Measurements from ENCODE around the gene HOXD10. TPM values are rescaled to one million over a fixed set of nuclear protein-coding genes. Genes with fewer than 3 reads are reported as not detected.

HOXD10 gene
- total and polyA plus RNA-seq, 2 of the 13 experiments (the other 11 are each of a cell fraction or from before 2014, with no cell fraction given), result not detected

DNA sequence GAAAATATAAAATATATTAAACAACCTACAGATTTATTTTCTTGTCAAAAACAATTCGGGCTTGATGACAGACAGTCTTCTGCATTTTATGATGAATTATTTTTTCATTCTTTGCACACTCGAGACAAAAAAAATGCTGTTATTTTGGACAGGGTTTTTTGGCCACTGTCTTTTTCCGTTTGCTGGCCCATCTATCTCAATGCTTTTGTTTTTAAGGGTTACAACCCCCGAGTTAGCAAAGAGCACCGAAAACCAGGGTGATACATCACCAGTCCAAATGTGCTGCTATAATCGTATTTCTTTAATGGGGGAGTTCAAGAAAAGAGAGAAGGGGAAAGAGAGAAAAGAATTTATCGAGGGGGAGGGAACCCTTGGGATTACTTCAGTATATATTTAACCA, 40.5 kb upstream of the HOXD10 start (continued):
- no peak for TF ChIP-seq ZNF260 (CRISPR knock-in tag; IDR thresholded peaks at IDR 0.05; ENCODE audit: borderline replicate concordance, low read depth)
- no peak for TF ChIP-seq RXRA (CRISPR knock-in tag; IDR thresholded peaks at IDR 0.05)
- TF ChIP-seq BHLHE40 (IDR thresholded peaks at IDR 0.05; ENCODE audit: low read length), result no peak
- no peak for TF ChIP-seq RNF2 (conservative IDR thresholded peaks at IDR 0.05; ENCODE audit: low read depth)
- TF ChIP-seq NCOR1 (IDR thresholded peaks at IDR 0.05; ENCODE audit: borderline replicate concordance, low read length), result no peak
- no peak for TF ChIP-seq EZH2 (conservative IDR thresholded peaks at IDR 0.05; ENCODE audit: low read depth, low read length)
- no peak for TF ChIP-seq ZNF124 (CRISPR knock-in tag; IDR thresholded peaks at IDR 0.05)
- TF ChIP-seq HMG20A (CRISPR knock-in tag; IDR thresholded peaks at IDR 0.05; ENCODE audit: borderline replicate concordance), result no peak
- no peak for TF ChIP-seq ZBTB42 (CRISPR knock-in tag; IDR thresholded peaks at IDR 0.05)
- no peak for TF ChIP-seq ZNF567 (CRISPR knock-in tag; IDR thresholded peaks at IDR 0.05; ENCODE audit: borderline replicate concordance)
- TF ChIP-seq RARA (CRISPR knock-in tag; IDR thresholded peaks at IDR 0.05), result no peak
- no peak for TF ChIP-seq FOXP1 (IDR thresholded peaks at IDR 0.05)
- no peak for TF ChIP-seq FOXP1 (CRISPR knock-in tag; IDR thresholded peaks at IDR 0.05)

DNA sequence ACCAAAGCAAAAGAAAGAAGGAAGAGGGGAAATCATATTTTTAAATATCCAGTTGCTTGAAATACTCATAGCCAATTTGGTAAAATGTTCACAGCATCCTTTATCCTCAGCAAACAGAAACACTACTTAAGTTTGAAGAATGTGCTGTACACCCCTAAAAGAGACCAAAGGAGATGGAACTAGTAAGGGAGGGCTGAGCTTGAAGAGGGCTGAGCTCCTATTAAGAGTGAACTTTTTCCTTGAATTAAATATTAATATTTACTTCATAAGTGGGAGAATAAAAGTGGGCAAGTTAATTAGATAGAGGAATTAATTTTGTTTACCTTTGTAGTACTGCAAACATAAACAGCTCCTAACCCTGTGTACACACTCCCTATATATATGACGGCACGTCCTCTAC, 39.8 kb upstream of the HOXD10 start:
- Histone ChIP-seq H3K9me3 (ENCODE audit: low read length) (no peaks in the 10 kb centered on the region), H3K9ac (ENCODE audit: insufficient read depth, low read depth, low read length) (no peak overlapping the region), H3K4me3 (replicated peaks in 1 of 3; ENCODE audit: insufficient read depth in 1 of 3, low read depth in 2 of 3, low read length in 3 of 3) (no peak overlapping the region), H3K79me2 (ENCODE audit: insufficient read depth, low read length) (no peaks in the 10 kb centered on the region), H3K27me3 (ENCODE audit: control insufficient read depth in 1 of 2, insufficient read depth in 2 of 2, low read length in 2 of 2) (peaks cover 6 to 73% of the 10 kb centered on the region in 2 experiments), H4K20me1 (ENCODE audit: insufficient read depth, low read length) (no peaks in the 10 kb centered on the region), H3K4me2 (ENCODE audit: low read depth, low read length) (no peak overlapping the region), H2AFZ (ENCODE audit: low read length) (no peak overlapping the region), H3K27ac (ENCODE audit: extremely low read length, insufficient read depth, low read length) (no peak overlapping the region), H3K4me1 (ENCODE audit: insufficient read depth, low read length) (no peaks in the 10 kb centered on the region), H3K36me3 (replicated peaks in 1 of 2; ENCODE audit: control insufficient read depth in 1 of 2, insufficient read depth in 2 of 2, low read length in 2 of 2) (no peaks in the 10 kb centered on the region)
- ChIA-PET CTCF (ENCODE audit: low intra/inter-chr PET ratio, low total read pairs) (no interaction called here), POLR2A (no interaction called here)
- DNase-seq (ENCODE audit: low spot score) (no peak), ATAC-seq (no peak), FAIRE-seq (no peak)
- no TSS peak for BruUV-seq (replicated peaks)
- WGBS (ENCODE audit: low lambda C conversion rate), result 25% methylated on average over 2 of the region's 2 CpGs
- intact Hi-C loops (cut with micrococcal nuclease; ENCODE audit: unreplicated experiment), result no loop called here
- in situ Hi-C loops (cut with HindIII; ENCODE audit: extremely low pct_ligation_motif_present, low pct_unique_long_range_greater_than_20kb), result no loop called here
- TF ChIP-seq, protein P1, sequence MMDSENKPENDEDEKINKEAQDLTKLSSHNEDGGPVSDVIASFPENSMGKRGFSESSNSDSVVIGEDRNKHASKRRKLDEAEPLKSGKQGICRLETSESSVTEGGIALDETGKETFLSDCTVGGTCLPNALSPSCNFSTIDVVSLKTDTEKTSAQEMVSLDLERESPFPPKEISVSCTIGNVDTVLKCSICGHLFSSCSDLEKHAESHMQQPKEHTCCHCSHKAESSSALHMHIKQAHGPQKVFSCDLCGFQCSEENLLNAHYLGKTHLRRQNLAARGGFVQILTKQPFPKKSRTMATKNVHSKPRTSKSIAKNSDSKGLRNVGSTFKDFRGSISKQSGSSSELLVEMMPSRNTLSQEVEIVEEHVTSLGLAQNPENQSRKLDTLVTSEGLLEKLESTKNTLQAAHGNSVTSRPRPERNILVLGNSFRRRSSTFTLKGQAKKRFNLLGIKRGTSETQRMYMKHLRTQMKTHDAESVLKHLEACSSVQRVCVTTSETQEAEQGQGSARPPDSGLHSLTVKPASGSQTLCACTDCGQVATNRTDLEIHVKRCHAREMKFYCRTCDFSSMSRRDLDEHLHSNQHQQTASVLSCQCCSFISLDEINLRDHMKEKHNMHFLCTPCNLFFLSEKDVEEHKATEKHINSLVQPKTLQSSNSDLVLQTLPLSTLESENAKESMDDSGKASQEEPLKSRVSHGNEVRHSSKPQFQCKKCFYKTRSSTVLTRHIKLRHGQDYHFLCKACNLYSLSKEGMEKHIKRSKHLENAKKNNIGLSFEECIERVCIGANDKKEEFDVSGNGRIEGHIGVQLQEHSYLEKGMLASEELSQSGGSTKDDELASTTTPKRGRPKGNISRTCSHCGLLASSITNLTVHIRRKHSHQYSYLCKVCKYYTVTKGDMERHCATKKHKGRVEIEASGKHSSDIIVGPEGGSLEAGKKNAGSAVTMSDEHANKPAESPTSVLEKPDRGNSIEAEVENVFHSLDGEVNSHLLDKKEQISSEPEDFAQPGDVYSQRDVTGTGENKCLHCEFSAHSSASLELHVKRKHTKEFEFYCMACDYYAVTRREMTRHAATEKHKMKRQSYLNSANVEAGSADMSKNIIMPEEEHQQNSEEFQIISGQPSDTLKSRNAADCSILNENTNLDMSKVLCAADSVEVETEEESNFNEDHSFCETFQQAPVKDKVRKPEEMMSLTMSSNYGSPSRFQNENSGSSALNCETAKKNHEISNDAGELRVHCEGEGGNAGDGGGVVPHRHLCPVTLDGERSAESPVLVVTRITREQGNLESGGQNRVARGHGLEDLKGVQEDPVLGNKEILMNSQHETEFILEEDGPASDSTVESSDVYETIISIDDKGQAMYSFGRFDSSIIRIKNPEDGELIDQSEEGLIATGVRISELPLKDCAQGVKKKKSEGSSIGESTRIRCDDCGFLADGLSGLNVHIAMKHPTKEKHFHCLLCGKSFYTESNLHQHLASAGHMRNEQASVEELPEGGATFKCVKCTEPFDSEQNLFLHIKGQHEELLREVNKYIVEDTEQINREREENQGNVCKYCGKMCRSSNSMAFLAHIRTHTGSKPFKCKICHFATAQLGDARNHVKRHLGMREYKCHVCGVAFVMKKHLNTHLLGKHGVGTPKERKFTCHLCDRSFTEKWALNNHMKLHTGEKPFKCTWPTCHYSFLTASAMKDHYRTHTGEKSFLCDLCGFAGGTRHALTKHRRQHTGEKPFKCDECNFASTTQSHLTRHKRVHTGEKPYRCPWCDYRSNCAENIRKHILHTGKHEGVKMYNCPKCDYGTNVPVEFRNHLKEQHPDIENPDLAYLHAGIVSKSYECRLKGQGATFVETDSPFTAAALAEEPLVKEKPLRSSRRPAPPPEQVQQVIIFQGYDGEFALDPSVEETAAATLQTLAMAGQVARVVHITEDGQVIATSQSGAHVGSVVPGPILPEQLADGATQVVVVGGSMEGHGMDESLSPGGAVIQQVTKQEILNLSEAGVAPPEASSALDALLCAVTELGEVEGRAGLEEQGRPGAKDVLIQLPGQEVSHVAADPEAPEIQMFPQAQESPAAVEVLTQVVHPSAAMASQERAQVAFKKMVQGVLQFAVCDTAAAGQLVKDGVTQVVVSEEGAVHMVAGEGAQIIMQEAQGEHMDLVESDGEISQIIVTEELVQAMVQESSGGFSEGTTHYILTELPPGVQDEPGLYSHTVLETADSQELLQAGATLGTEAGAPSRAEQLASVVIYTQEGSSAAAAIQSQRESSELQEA (CRISPR knock-in tag; IDR thresholded peaks at IDR 0.05; ENCODE audit: not compliant biosample characterization), result no peak

Data from HepG2 (cell line).